GM12878 (cell line): ENCODE measurements around the gene FAM170B. TPM values are rescaled to one million over a fixed set of nuclear protein-coding genes. Genes with fewer than 3 reads are reported as not detected.

Source experiments
- ATAC-seq: fragments of 200-7000 bp; cut with Tn5 transposase; 3 replicates; pipeline ENCODE4 v1.9.1; 2020; ENCODE audit warnings: mild to moderate bottlenecking, moderate library complexity
- BruUV-seq: library from RNA; stranded (reverse); fragments of 400-500 nt; replicated peaks from 2 replicates; lab custom pipeline; 2021; lab: Mats Ljungman, UMichigan
- CTCF ChIA-PET: fragments of 300-600 bp; sonication (Branson Sonifier 250); formaldehyde crosslinking; extraction: SDS; loops from one replicate; lab custom pipeline; 2021; ENCODE audit warnings: inconsistent platforms; lab: Yijun Ruan, JAX
- POLR2A ChIA-PET: fragments of 350-600 bp; formaldehyde crosslinking; extraction: SDS; loops from one replicate; lab custom pipeline; 2021; ENCODE audit warnings: inconsistent platforms; lab: Charles Lee
- RAD21 ChIA-PET: fragments of 300-600 bp; sonication (Branson Sonifier 250); formaldehyde crosslinking; loops from one replicate; lab custom pipeline; 2023; ENCODE audit warnings: antibody characterized with exemption; ENCODE audit not compliant: unreplicated experiment; lab: Charles Lee
- SMC1A ChIA-PET: fragments of 300-600 bp; sonication (Branson Sonifier 250); formaldehyde crosslinking; loops from one replicate; lab custom pipeline; 2023; ENCODE audit not compliant: unreplicated experiment, uncharacterized antibody; lab: Charles Lee
- DNase-seq: peaks from one replicate; pipeline ENCODE4 v3.0.0-alpha.2; 2011; ENCODE audit warnings: low read depth, low spot score
- FAIRE-seq: peaks from 3 replicates; lab custom pipeline; 2011; peaks lifted over from hg19 to GRCh38; lab: Jason Lieb, UNC
- H2AFZ ChIP-seq: 2 replicates; pipeline ENCODE4 v1.6.0; 2011; ENCODE audit warnings: low read depth, low read length, control low read depth; ENCODE audit not compliant: control insufficient read depth
- H3K27ac ChIP-seq: 2 replicates; pipeline ENCODE4 v1.5.1; 2011; ENCODE audit warnings: control low read depth; ENCODE audit not compliant: control insufficient read depth, insufficient read depth
- H3K27me3 ChIP-seq, 2 experiments: replicated peaks in 1 of 2; 2 replicates each; pipeline versions ENCODE4 v1.6.0 to v1.6.1; 2011; ENCODE audit warnings: low read length in 1 of 2; ENCODE audit not compliant: control insufficient read depth in 2 of 2, insufficient read depth in 2 of 2
- H3K36me3 ChIP-seq, 2 experiments: 2 replicates each; pipeline ENCODE4 v1.5.1; 2011; ENCODE audit warnings: low read length in 1 of 2; ENCODE audit not compliant: control insufficient read depth in 2 of 2, insufficient read depth in 2 of 2
- H3K4me1 ChIP-seq: 2 replicates; pipeline ENCODE4 v1.6.1; 2011; ENCODE audit warnings: mild to moderate bottlenecking, low read length, moderate library complexity, mixed read lengths; ENCODE audit not compliant: control insufficient read depth, insufficient read depth
- H3K4me2 ChIP-seq: 2 replicates; pipeline ENCODE4 v1.6.0; 2011; ENCODE audit warnings: control low read depth; ENCODE audit not compliant: control insufficient read depth, insufficient read depth
- H3K4me3 ChIP-seq: fragments of 200-600 bp; sonication (generic); 2 replicates; pipeline ENCODE4 v1.5.1; 2016
- H3K79me2 ChIP-seq: 2 replicates; pipeline ENCODE4 v1.6.0; 2011; ENCODE audit warnings: low read length; ENCODE audit not compliant: control insufficient read depth, insufficient read depth
- H3K9ac ChIP-seq: 2 replicates; pipeline ENCODE4 v1.8.0; 2011; ENCODE audit warnings: low read length, control low read depth, mixed read lengths; ENCODE audit not compliant: control insufficient read depth, insufficient read depth
- H3K9me3 ChIP-seq: replicated peaks from 3 replicates; pipeline ENCODE4 v1.5.1; 2011; ENCODE audit warnings: mild to moderate bottlenecking, low read length; ENCODE audit not compliant: control insufficient read depth, insufficient read depth
- H4K20me1 ChIP-seq: 2 replicates; pipeline ENCODE4 v1.6.0; 2011; ENCODE audit not compliant: control insufficient read depth, insufficient read depth
- KDM1A ChIP-seq: fragments of 200-600 bp; sonication (generic); IDR thresholded peaks from 2 replicates; pipeline ENCODE4 v1.6.1; 2016; ENCODE audit warnings: borderline replicate concordance
- KLF5 ChIP-seq: fragments of 450-650 bp; IDR thresholded peaks from 2 replicates; pipeline ENCODE4 v1.6.1; 2014; ENCODE audit warnings: mild to moderate bottlenecking; ENCODE audit not compliant: partially characterized antibody
- SMARCA5 ChIP-seq: fragments of 450-650 bp; IDR thresholded peaks from 2 replicates; pipeline ENCODE4 v1.6.1; 2017; ENCODE audit warnings: mild to moderate bottlenecking
- YBX1 ChIP-seq: fragments of 450-650 bp; IDR thresholded peaks from 2 replicates; pipeline ENCODE4 v1.6.1; 2016; ENCODE audit warnings: antibody characterized with exemption
- ZNF384 ChIP-seq: IDR thresholded peaks from 2 replicates; pipeline ENCODE4 v1.6.1; 2012; ENCODE audit warnings: low read depth, mild to moderate bottlenecking, low read length, improper control_type of control experiment, borderline replicate concordance
- WGBS: methylation state at CpG from one replicate; pipeline ENCODE4 v1.1.6; 2016; ENCODE audit warnings: low lambda C conversion rate; ENCODE audit not compliant: insufficient replicate concordance, insufficient coverage; ENCODE audit errors: missing lambda C conversion rate; 5-methylcytosine and 5-hydroxymethylcytosine counted together
- in situ Hi-C: fragments of 300-500 bp; cut with MboI; formaldehyde crosslinking; loops from 9 replicates; pipeline ENCODE4 v1.14.3; 2018; ENCODE audit warnings: mixed read lengths
- intact Hi-C: fragments of 100-400 bp; cut with micrococcal nuclease; formaldehyde crosslinking; loops from one replicate; pipeline ENCODE4 v1.14.2; 2022; ENCODE audit not compliant: unreplicated experiment
- polyA plus RNA-seq, 11 experiments: library from polyadenylated mRNA; depleted of rRNA in 4 of 11; unstranded in 6 of 11; stranded (reverse) in 5 of 11; fragments of >200 nt; fragmentation: Nextera tagmentation in 4 of 11; fragmentation: Illumina TruSeq in 1 of 11; extraction: Ambion mirVana in 4 of 11; extraction: Trizol in 1 of 11; gene quantifications; 1 replicate in 1 of 11; 2 replicates in 10 of 11; pipeline versions ENCODE4 v1.2.1 to v1.2.3, GENCODE V29; 2011 to 2016; ENCODE audit warnings: inconsistent platforms in 2 of 11, missing spikeins in 2 of 11, low read depth in 1 of 11
- total RNA-seq, 4 experiments: library from RNA; depleted of rRNA in 3 of 4; stranded (reverse); fragments of >200 nt in 3 of 4; fragmentation: Illumina TruSeq in 1 of 4; extraction: Trizol in 1 of 4; gene quantifications; 2 replicates each; pipeline versions ENCODE4 v1.2.1 to v1.2.3, GENCODE V29; 2013 to 2021
- TF ChIP-seq, protein P1 (sequence below): fragments of 450-650 bp; IDR thresholded peaks from 2 replicates; pipeline ENCODE4 v1.6.1; 2016; ENCODE audit warnings: mild to moderate bottlenecking, moderate library complexity, borderline replicate concordance
- TF ChIP-seq, protein P2 (sequence below): fragments of 450-650 bp; IDR thresholded peaks from 2 replicates; pipeline ENCODE4 v1.6.1; 2017; ENCODE audit warnings: mild to moderate bottlenecking, low read depth, inconsistent platforms; ENCODE audit not compliant: poor library complexity, severe bottlenecking

Gene FAM170B
- total and polyA plus RNA-seq, 10 of the 15 experiments (the other 5 are each of a cell fraction or from before 2014, with no cell fraction given), result not detected

GRCh38 chr10:49090696-49091380, 43.0 kb downstream of the FAM170B start (continued):
- TF ChIP-seq, protein P1, sequence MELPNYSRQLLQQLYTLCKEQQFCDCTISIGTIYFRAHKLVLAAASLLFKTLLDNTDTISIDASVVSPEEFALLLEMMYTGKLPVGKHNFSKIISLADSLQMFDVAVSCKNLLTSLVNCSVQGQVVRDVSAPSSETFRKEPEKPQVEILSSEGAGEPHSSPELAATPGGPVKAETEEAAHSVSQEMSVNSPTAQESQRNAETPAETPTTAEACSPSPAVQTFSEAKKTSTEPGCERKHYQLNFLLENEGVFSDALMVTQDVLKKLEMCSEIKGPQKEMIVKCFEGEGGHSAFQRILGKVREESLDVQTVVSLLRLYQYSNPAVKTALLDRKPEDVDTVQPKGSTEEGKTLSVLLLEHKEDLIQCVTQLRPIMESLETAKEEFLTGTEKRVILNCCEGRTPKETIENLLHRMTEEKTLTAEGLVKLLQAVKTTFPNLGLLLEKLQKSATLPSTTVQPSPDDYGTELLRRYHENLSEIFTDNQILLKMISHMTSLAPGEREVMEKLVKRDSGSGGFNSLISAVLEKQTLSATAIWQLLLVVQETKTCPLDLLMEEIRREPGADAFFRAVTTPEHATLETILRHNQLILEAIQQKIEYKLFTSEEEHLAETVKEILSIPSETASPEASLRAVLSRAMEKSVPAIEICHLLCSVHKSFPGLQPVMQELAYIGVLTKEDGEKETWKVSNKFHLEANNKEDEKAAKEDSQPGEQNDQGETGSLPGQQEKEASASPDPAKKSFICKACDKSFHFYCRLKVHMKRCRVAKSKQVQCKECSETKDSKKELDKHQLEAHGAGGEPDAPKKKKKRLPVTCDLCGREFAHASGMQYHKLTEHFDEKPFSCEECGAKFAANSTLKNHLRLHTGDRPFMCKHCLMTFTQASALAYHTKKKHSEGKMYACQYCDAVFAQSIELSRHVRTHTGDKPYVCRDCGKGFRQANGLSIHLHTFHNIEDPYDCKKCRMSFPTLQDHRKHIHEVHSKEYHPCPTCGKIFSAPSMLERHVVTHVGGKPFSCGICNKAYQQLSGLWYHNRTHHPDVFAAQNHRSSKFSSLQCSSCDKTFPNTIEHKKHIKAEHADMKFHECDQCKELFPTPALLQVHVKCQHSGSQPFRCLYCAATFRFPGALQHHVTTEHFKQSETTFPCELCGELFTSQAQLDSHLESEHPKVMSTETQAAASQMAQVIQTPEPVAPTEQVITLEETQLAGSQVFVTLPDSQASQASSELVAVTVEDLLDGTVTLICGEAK, result no peak

- Histone ChIP-seq H3K4me3 (no peak overlapping the region), H3K4me2 (no peak overlapping the region), H3K9ac (no peak overlapping the region), H3K79me2 (no peaks in the 10 kb centered on the region), H4K20me1 (no peaks in the 10 kb centered on the region), H3K27me3 (no peaks in the 10 kb centered on the region; a peak in 1 of 4 replicates), H3K36me3 (no peaks in the 10 kb centered on the region), H3K4me1 (no peaks in the 10 kb centered on the region), H3K27ac (no peak overlapping the region), H3K9me3 (peaks cover 2% of the 10 kb centered on the region; the same call in 1 of the 3 replicates), H2AFZ (no peak overlapping the region)
- ChIA-PET POLR2A (interaction anchor here (1.1 kb wide), 1 partner anchor 8 kb away, joined by 3 read pairs; no protein-coding TSS in a partner anchor), SMC1A (interaction anchor here (0.9 kb wide), 1 partner anchor 116 kb away, joined by 3 read pairs; no protein-coding TSS in a partner anchor), RAD21 (no interaction called here), CTCF (no interaction called here)
- no peak for FAIRE-seq
- BruUV-seq, result no TSS peak
- TF ChIP-seq KLF5 (no peak), KDM1A (no peak), ZNF384 (no peak), YBX1 (no peak), SMARCA5 (no peak)
- TF ChIP-seq, protein P2, sequence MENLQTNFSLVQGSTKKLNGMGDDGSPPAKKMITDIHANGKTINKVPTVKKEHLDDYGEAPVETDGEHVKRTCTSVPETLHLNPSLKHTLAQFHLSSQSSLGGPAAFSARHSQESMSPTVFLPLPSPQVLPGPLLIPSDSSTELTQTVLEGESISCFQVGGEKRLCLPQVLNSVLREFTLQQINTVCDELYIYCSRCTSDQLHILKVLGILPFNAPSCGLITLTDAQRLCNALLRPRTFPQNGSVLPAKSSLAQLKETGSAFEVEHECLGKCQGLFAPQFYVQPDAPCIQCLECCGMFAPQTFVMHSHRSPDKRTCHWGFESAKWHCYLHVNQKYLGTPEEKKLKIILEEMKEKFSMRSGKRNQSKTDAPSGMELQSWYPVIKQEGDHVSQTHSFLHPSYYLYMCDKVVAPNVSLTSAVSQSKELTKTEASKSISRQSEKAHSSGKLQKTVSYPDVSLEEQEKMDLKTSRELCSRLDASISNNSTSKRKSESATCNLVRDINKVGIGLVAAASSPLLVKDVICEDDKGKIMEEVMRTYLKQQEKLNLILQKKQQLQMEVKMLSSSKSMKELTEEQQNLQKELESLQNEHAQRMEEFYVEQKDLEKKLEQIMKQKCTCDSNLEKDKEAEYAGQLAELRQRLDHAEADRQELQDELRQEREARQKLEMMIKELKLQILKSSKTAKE, result no peak
- in situ Hi-C loops (no loop called here), intact Hi-C loops (no loop called here)
- 0% methylated on average over 1 of the region's 1 CpG for WGBS
- no peak for ATAC-seq
- no peak for DNase-seq
Measured at GRCh38 chr10:49090189-49090575, 43.6 kb downstream of the FAM170B start.
